A549 (cell line): ENCODE measurements around the gene COL5A1. TPM values are rescaled to one million over a fixed set of nuclear protein-coding genes. Genes with fewer than 3 reads are reported as not detected.

Source experiments
- ATAC-seq, 2 experiments: fragments of 200-7000 bp in 1 of 2; fragments of >200 bp in 1 of 2; cut with Nextera tagmentation in 1 of 2; cut with Tn5 transposase in 1 of 2; 3 replicates each; pipeline versions ENCODE4 v1.8.0 to v1.9.1; 2018 to 2020; ENCODE audit warnings: mild to moderate bottlenecking in 1 of 2, moderate library complexity in 1 of 2
- CTCF ChIA-PET: fragments of 300-600 bp; sonication (Branson Sonifier 250); formaldehyde crosslinking; extraction: SDS; loops from one replicate; lab custom pipeline; 2021; ENCODE audit warnings: antibody characterized with exemption, inconsistent platforms; lab: Yijun Ruan, JAX
- POLR2A ChIA-PET: fragments of 350-600 bp; formaldehyde crosslinking; extraction: SDS; loops from one replicate; lab custom pipeline; 2021; ENCODE audit warnings: antibody characterized with exemption, inconsistent platforms; lab: Yijun Ruan, JAX
- DNase-seq, 2 experiments: peaks; one replicate each; pipeline versions ENCODE4 v3.0.0 to v3.0.0-alpha.2; 2011 to 2016; ENCODE audit warnings: low read depth in 1 of 2, low spot score in 1 of 2
- FAIRE-seq: peaks from 2 replicates; lab custom pipeline; 2011; peaks lifted over from hg19 to GRCh38; lab: Jason Lieb, UNC
- H3K27ac ChIP-seq, 2 experiments: fragments of >200 bp; sonication (Bioruptor Twin); formaldehyde crosslinking; 3 replicates each; pipeline ENCODE4 v1.5.1; 2016 to 2017
- H3K4me1 ChIP-seq: fragments of >200 bp; sonication (Bioruptor Twin); formaldehyde crosslinking; 3 replicates; pipeline ENCODE4 v1.6.1; 2016
- H3K4me2 ChIP-seq: fragments of >200 bp; sonication (Bioruptor Twin); formaldehyde crosslinking; 3 replicates; pipeline ENCODE4 v1.6.1; 2016
- H3K4me3 ChIP-seq: fragments of >200 bp; sonication (Bioruptor Twin); formaldehyde crosslinking; 3 replicates; pipeline ENCODE4 v1.5.1; 2016
- H3K9me3 ChIP-seq: fragments of >200 bp; sonication (Bioruptor Twin); formaldehyde crosslinking; 3 replicates; pipeline ENCODE4 v1.6.1; 2016
- CBX8 ChIP-seq: fragments of 200-600 bp; sonication (generic); IDR thresholded peaks from 2 replicates; pipeline ENCODE4 v1.6.1; 2016
- CEBPB ChIP-seq, 2 experiments: fragments of >200 bp in 1 of 2; sonication (Bioruptor Twin) in 1 of 2; formaldehyde crosslinking in 1 of 2; IDR thresholded peaks; 2 replicates each; pipeline ENCODE4 v1.6.1; 2012 to 2016
- CHD2 ChIP-seq: fragments of 150-350 bp; IDR thresholded peaks from 2 replicates; pipeline ENCODE4 v1.6.1; 2014; ENCODE audit warnings: low read length; ENCODE audit not compliant: partially characterized antibody
- ESRRA ChIP-seq: fragments of 150-350 bp; IDR thresholded peaks from 2 replicates; pipeline ENCODE4 v1.6.1; 2014; ENCODE audit warnings: mild to moderate bottlenecking, low read length, borderline replicate concordance
- FOSB ChIP-seq: fragments of 250-450 bp; sonication (Bioruptor Pico); IDR thresholded peaks from 2 replicates; pipeline ENCODE4 v1.5.0; 2020; ENCODE audit warnings: mild to moderate bottlenecking, moderate library complexity
- FOSL2 ChIP-seq, 2 experiments: fragments of 450-650 bp in 1 of 2; fragments of >200 bp in 1 of 2; sonication (Bioruptor Twin) in 1 of 2; formaldehyde crosslinking; IDR thresholded peaks; 2 replicates each; pipeline versions ENCODE4 v1.5.0 to v1.6.1; 2016 to 2020; ENCODE audit warnings: mild to moderate bottlenecking in 1 of 2, moderate library complexity in 1 of 2
- GATA3 ChIP-seq: IDR thresholded peaks from 2 replicates; pipeline ENCODE4 v1.6.1; 2012; ENCODE audit warnings: borderline replicate concordance
- HOXA7 ChIP-seq: fragments of 250-450 bp; sonication (Bioruptor Pico); IDR thresholded peaks from 2 replicates; pipeline ENCODE4 v1.5.0; 2020; ENCODE audit warnings: mild to moderate bottlenecking, moderate library complexity
- JUNB ChIP-seq: fragments of >200 bp; sonication (Bioruptor Twin); formaldehyde crosslinking; IDR thresholded peaks from 2 replicates; pipeline ENCODE4 v1.6.1; 2016
- MAZ ChIP-seq: fragments of 150-350 bp; IDR thresholded peaks from 2 replicates; pipeline ENCODE4 v1.6.1; 2014; ENCODE audit warnings: antibody characterized with exemption, low read depth, low read length, borderline replicate concordance
- NFE2L2 ChIP-seq: fragments of 150-350 bp; conservative IDR thresholded peaks from 2 replicates; pipeline ENCODE4 v1.6.1; 2014; ENCODE audit warnings: low read length
- PHF8 ChIP-seq: fragments of 200-600 bp; sonication (generic); IDR thresholded peaks from 2 replicates; pipeline ENCODE4 v1.6.1; 2016; ENCODE audit warnings: low read depth, mild to moderate bottlenecking, antibody characterized with exemption, moderate library complexity, borderline replicate concordance
- RFX5 ChIP-seq: fragments of 450-650 bp; IDR thresholded peaks from 2 replicates; pipeline ENCODE4 v1.7.1; 2014; ENCODE audit warnings: antibody characterized with exemption, mild to moderate bottlenecking, moderate library complexity
- RNF2 ChIP-seq: fragments of 200-600 bp; sonication (generic); IDR thresholded peaks from 2 replicates; pipeline ENCODE4 v1.6.1; 2016; ENCODE audit warnings: low read depth, mild to moderate bottlenecking, antibody characterized with exemption, moderate library complexity, borderline replicate concordance
- SMC3 ChIP-seq: fragments of >200 bp; sonication (Bioruptor Twin); formaldehyde crosslinking; IDR thresholded peaks from 3 replicates; pipeline ENCODE4 v1.6.1; 2018; ENCODE audit warnings: inconsistent platforms
- SREBF2 ChIP-seq: fragments of 450-650 bp; IDR thresholded peaks from 2 replicates; pipeline ENCODE4 v1.6.1; 2014; ENCODE audit warnings: mild to moderate bottlenecking, moderate library complexity
- WGBS: methylation state at CpG from one replicate; pipeline ENCODE4 v1.1.6; 2017; ENCODE audit errors: missing lambda C conversion rate; 5-methylcytosine and 5-hydroxymethylcytosine counted together
- polyA plus RNA-seq, 4 experiments: library from polyadenylated mRNA; depleted of rRNA in 3 of 4; stranded (reverse); fragments of >200 nt; fragmentation: RNase III in 1 of 4; extraction: RNeasy Plus Mini Kit Qiagen cat#74134 plus additional on column Dnase treatment in 1 of 4; gene quantifications; 2 replicates in 3 of 4; 3 replicates in 1 of 4; pipeline ENCODE4 v1.2.3, GENCODE V29; 2011 to 2017
- TF ChIP-seq, protein P1 (sequence below): IDR thresholded peaks from 2 replicates; pipeline ENCODE4 v1.6.1; 2012
- TF ChIP-seq, protein P2 (sequence below): fragments of >200 bp; sonication (Bioruptor Twin); formaldehyde crosslinking; IDR thresholded peaks from 2 replicates; pipeline ENCODE4 v1.6.1; 2016

Gene COL5A1
- polyA plus RNA-seq, 2 of the 4 experiments (the other 2 are of a cell fraction): 16.1 to 67.5 TPM

DNA sequence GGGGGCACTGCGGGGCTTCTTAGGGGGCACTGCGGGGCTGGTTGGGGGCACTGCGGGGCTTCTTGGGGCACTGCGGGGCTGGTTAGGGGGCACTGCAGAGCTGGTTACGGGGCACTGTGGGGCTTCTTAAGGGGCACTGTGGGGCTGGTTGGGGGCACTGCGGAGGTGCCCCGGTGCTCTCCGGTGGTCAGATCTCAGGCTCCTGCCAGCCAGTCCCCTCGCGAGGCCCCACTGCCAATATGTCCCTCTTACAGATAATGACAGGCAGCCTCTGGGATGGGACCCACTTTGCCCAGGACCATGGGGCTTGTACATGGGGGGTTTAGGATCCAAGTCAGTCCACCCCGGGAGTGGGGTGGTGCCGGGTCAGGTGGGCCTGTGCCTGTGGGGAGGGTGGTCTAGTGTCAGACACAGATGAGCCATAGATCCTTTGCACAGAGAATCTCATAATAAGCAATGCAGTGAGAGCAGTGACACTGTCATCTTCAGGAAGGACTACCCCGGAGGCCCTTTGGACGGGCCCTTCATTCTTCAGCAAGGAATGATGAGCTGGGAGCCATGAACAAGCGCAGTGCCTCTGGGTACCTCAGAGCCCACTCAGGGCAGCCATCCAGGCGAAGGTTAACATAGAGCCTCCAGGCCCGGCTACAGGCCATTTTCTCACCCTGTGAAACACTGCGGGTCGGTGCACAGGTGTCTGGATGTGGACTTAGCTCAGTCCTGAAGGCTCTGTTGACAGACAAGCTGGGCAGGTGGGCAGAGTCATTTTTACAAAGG is 38.2 kb downstream of the COL5A1 start (continued):
- TF ChIP-seq FOSB (CRISPR knock-in tag) (no peak), CBX8 (no peak), SMC3 (no peak), FOSL2 (IDR thresholded peaks at IDR 0.05) (no peak), FOSL2 (CRISPR knock-in tag; IDR thresholded peaks at IDR 0.05) (no peak), ESRRA (no peak), HOXA7 (no peak)

DNA sequence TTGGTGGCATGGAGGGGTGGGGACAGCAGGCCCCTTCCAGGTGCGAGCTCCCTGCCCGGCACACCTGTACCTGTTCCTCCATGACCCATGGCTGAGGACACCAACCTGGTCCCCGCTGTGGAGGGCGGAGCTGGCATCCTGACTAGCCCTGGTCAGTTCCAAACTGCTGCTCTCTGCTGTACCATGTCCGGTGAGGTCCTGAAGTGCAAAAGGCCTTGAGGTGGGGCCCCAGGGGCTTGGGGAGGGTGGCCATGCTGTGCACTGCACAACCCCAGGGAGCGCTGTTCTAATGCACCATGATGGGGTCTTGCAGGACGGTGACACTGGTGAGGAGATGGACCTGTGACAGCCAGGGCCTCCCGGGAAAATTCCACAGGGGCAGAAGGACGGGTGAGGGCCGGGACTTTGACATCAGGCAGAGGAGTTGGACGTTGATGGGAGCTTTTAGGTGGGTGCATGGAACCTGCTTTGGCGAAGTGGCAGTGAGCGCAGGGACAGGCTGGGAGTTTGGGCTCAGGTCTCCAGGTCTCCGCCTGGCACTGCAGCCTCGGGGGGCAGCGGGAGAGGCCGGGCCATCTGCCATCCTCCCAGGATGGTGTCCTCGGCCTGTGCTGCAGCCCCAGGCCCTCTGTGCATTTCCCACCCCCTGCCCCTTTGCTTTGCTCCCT is 38.9 kb downstream of the COL5A1 start:
- ChIA-PET POLR2A (no interaction called here), CTCF (interaction anchor here (1.4 to 3.0 kb wide), 5 partner anchors 10 to 233 kb away, joined by 3 to 11 read pairs (median 6); no protein-coding TSS in a partner anchor)
- no peak for TF ChIP-seq PHF8
- TF ChIP-seq CHD2: no peak
- peaks cover 3% of the 10 kb centered on the region; the same call in 2 of the 3 replicates for H3K9me3 ChIP-seq
- peak overlapping the region in 1 of 2 experiments; percentile 60; a peak in 2 of 6 replicates for H3K27ac ChIP-seq
- H3K4me3 ChIP-seq: no peak overlapping the region
- peaks cover 20% of the 10 kb centered on the region for H3K4me1 ChIP-seq
- H3K4me2 ChIP-seq: peak overlapping the region; percentile 3; the same call in 1 of the 3 replicates
- no peak for ATAC-seq
- DNase-seq: no peak
- no peak for FAIRE-seq
- 71% methylated on average over 15 of the region's 18 CpGs for WGBS

DNA sequence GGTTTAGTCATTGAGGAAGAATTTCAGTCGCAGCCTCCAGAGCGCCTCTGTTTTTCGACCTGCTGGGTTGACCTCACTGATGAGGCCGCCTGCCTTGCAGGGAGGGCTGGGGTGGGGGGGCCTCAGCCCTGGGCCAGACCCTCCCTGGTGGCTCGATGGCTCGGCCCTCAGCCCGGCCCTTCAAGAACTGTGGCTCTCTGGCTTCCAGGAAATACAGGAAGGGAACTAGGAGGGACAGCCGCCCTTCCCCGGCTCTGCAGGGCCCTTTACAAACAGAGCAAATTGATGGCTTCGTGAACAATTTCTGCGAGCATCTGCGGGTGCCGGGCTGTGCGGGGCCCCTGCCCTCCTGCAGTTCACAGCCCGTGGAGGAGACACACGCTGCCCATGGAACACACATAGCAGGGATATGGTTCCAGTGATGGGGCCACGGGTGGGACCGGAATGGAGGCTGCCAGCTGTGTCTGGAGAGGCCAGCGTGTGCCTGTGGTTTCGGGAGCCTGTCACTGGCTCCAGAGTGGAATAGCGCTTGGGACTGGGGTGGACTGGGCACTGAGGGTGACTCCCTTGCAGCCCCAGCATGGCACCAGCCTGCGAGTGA is 39.6 kb downstream of the COL5A1 start:
- ChIA-PET CTCF (interaction anchor here (0.9 to 3.0 kb wide), 6 partner anchors 9 to 510 kb away, joined by 3 to 11 read pairs (median 6); no protein-coding TSS in a partner anchor), POLR2A (no interaction called here)
- ATAC-seq (no peak; a peak in 1 of 6 replicates), DNase-seq (no peak), FAIRE-seq (no peak)
- Histone ChIP-seq H3K4me1 (peaks cover 18% of the 10 kb centered on the region), H3K4me2 (peak overlapping the region; percentile 3; the same call in 1 of the 3 replicates), H3K9me3 (no peaks in the 10 kb centered on the region), H3K4me3 (no peak overlapping the region), H3K27ac (peak overlapping the region in 1 of 2 experiments; percentile 60; a peak in 2 of 6 replicates)
- 67% methylated on average over 15 of the region's 22 CpGs for WGBS
- TF ChIP-seq RNF2: no peak
- TF ChIP-seq RFX5: no peak

DNA sequence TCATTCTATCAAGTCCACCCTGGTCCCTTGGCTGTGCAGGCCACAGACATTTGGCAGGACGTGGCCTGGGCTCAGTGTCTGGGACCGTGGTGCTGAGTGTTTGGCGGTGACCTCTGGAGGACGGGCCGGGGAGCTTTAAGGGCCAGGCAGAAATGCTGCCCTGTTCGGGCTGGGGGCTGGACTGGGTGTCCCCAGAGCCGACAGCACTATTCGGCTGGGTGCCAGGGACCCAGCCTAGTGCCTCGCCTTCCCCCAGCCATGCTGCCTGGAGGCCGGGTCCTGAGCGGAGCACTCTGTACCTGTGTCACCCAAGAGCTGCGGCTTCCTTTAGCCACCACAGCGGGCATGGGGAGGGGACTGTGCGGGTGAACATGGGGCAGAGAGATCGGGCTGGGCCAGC is 40.4 kb downstream of the COL5A1 start:
- Histone ChIP-seq H3K27ac (peak overlapping the region in 1 of 2 experiments; percentile 60; a peak in 2 of 6 replicates), H3K4me1 (peaks cover 11% of the 10 kb centered on the region), H3K4me2 (no peak overlapping the region), H3K9me3 (no peaks in the 10 kb centered on the region), H3K4me3 (no peak overlapping the region)
- no peak for TF ChIP-seq RNF2
- TF ChIP-seq CEBPB (IDR thresholded peaks at IDR 0.05): no peak
- no peak for TF ChIP-seq JUNB
- TF ChIP-seq SREBF2: no peak
- no peak for TF ChIP-seq GATA3
- FAIRE-seq (no peak), DNase-seq (no peak), ATAC-seq (no peak)
- POLR2A ChIA-PET: no interaction called here
- WGBS: 87% methylated on average over 12 of the region's 15 CpGs
- CTCF ChIA-PET: interaction anchor here (0.9 to 3.0 kb wide), 4 partner anchors 11 to 511 kb away, joined by 3 to 10 read pairs (median 6); no protein-coding TSS in a partner anchor

DNA sequence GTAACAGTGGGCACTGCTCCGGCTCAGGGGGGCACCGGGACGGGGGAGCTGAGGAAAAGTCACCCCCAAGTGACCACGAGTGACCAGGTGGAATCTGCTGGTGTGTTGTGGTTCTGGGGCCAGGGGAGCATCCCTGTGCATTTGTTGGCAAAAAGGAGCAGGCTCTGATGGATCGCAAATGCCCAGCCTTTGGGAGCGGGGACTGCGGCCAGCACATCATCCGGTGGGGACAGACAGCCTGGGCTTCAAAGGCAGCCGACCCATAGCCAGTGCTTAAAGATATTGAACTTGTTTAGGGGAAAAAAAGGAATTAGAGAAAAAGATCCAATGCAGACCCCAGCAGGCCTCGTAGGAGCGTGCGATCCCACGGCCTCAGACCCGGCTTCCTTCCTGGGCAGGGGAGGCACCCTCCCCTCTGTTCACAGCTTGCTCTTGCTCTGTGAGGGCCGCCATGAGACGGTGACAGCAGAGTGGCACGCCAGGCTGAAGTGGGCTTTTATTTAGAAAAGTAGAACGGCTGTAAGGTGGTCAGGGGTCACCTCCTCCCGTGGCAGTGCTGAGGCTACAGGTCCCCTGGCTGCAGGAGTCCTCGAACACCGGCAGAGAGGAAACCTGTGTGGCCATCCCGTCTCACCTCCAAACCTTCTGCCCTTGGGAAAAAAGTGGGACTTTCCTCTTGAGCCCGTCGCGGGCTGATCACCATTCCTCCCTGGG is 41.2 kb downstream of the COL5A1 start:
- 85% methylated on average over 23 of the region's 25 CpGs for WGBS
- Histone ChIP-seq H3K27ac (no peak overlapping the region; a peak in 1 of 6 replicates), H3K4me1 (peaks cover 11% of the 10 kb centered on the region), H3K9me3 (no peaks in the 10 kb centered on the region)
- ChIA-PET POLR2A (no interaction called here), CTCF (interaction anchor here (0.7 to 3.0 kb wide), 6 partner anchors 10 to 512 kb away, joined by 3 to 10 read pairs (median 4); no protein-coding TSS in a partner anchor)
- TF ChIP-seq NFE2L2 (no peak), ESRRA (no peak), MAZ (no peak), CBX8 (no peak), CEBPB (IDR thresholded peaks at IDR 0.05) (no peak), HOXA7 (no peak)
- TF ChIP-seq, protein P1, sequence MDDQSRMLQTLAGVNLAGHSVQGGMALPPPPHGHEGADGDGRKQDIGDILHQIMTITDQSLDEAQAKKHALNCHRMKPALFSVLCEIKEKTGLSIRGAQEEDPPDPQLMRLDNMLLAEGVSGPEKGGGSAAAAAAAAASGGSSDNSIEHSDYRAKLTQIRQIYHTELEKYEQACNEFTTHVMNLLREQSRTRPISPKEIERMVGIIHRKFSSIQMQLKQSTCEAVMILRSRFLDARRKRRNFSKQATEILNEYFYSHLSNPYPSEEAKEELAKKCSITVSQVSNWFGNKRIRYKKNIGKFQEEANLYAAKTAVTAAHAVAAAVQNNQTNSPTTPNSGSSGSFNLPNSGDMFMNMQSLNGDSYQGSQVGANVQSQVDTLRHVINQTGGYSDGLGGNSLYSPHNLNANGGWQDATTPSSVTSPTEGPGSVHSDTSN: no peak
- TF ChIP-seq, protein P2, sequence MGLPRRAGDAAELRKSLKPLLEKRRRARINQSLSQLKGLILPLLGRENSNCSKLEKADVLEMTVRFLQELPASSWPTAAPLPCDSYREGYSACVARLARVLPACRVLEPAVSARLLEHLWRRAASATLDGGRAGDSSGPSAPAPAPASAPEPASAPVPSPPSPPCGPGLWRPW: no peak
- TF ChIP-seq, all 56 proteins: peak for 0
- H3K4me2 ChIP-seq: no peak overlapping the region
- DNase-seq (no peak), FAIRE-seq (no peak), ATAC-seq (no peak)
- no peak overlapping the region for H3K4me3 ChIP-seq
